Panc1 (cell line): ENCODE measurements around the gene CPM. TPM values are rescaled to one million over a fixed set of nuclear protein-coding genes. Genes with fewer than 3 reads are reported as not detected.

Source experiments
- ATAC-seq: fragments of 200-7000 bp; cut with Tn5 transposase; 2 replicates; pipeline ENCODE4 v1.9.1; 2020; ENCODE audit warnings: mild to moderate bottlenecking, moderate library complexity
- BruUV-seq: library from RNA; stranded (reverse); fragments of 400-500 nt; replicated peaks from 2 replicates; lab custom pipeline; 2021; lab: Mats Ljungman, UMichigan
- CTCF ChIA-PET: fragments of 300-600 bp; sonication (Branson Sonifier 250); formaldehyde crosslinking; loops from one replicate; lab custom pipeline; 2022; ENCODE audit warnings: antibody characterized with exemption; lab: Charles Lee
- POLR2A ChIA-PET: fragments of 300-600 bp; sonication (Branson Sonifier 250); formaldehyde crosslinking; loops from one replicate; lab custom pipeline; 2022; ENCODE audit warnings: antibody characterized with exemption; lab: Charles Lee
- DNase-seq: peaks from one replicate; pipeline ENCODE4 v3.0.0-alpha.2; 2010; ENCODE audit warnings: low read depth, low spot score
- H3K27ac ChIP-seq: 2 replicates; pipeline ENCODE4 v1.5.1; 2011; ENCODE audit warnings: mild to moderate bottlenecking, low read length, inconsistent platforms
- H3K27me3 ChIP-seq: fragments of 200-500 bp; sonication (Bioruptor generic); 2 replicates; pipeline ENCODE4 v1.6.0; 2014; ENCODE audit warnings: low read length, inconsistent platforms; ENCODE audit not compliant: control insufficient read depth, insufficient read depth
- H3K36me3 ChIP-seq: fragments of 200-500 bp; sonication (Bioruptor generic); 2 replicates; pipeline ENCODE4 v1.5.1; 2014; ENCODE audit warnings: inconsistent platforms, mild to moderate bottlenecking, low read length, moderate library complexity; ENCODE audit not compliant: control insufficient read depth, insufficient read depth
- H3K4me1 ChIP-seq: 2 replicates; pipeline ENCODE4 v1.5.1; 2011; ENCODE audit warnings: inconsistent platforms, mild to moderate bottlenecking, low read length, moderate library complexity; ENCODE audit not compliant: control insufficient read depth, insufficient read depth
- H3K4me3 ChIP-seq, 2 experiments: 2 replicates each; pipeline ENCODE4 v1.5.1; 2011 to 2012; ENCODE audit warnings: low read depth in 2 of 2, low read length in 2 of 2, mild to moderate bottlenecking in 2 of 2, inconsistent platforms in 1 of 2, moderate library complexity in 1 of 2
- H3K9me3 ChIP-seq: fragments of 200-500 bp; sonication (Bioruptor generic); 2 replicates; pipeline ENCODE4 v1.5.1; 2014; ENCODE audit warnings: low read depth, mild to moderate bottlenecking, inconsistent platforms, low read length, moderate library complexity; ENCODE audit not compliant: control insufficient read depth, insufficient read depth
- CTCF ChIP-seq: fragments of 450-650 bp; IDR thresholded peaks from 2 replicates; pipeline ENCODE4 v1.5.1; 2017; ENCODE audit warnings: mild to moderate bottlenecking
- POLR2AphosphoS5 ChIP-seq: IDR thresholded peaks from 2 replicates; pipeline ENCODE4 v1.6.1; 2012; ENCODE audit warnings: mild to moderate bottlenecking, low read depth, low read length, moderate library complexity
- REST ChIP-seq, 2 experiments: IDR thresholded peaks; 2 replicates each; pipeline ENCODE4 v1.6.1; 2011 to 2012; ENCODE audit warnings: low read depth in 2 of 2, control low read depth in 1 of 2, low read length in 1 of 2, mild to moderate bottlenecking in 1 of 2, moderate library complexity in 1 of 2; ENCODE audit not compliant: insufficient read depth in 1 of 2
- SIN3A ChIP-seq: IDR thresholded peaks from 2 replicates; pipeline ENCODE4 v1.6.1; 2012; ENCODE audit warnings: low read depth, mild to moderate bottlenecking, low read length, moderate library complexity, borderline replicate concordance; ENCODE audit not compliant: insufficient read depth
- TCF7L2 ChIP-seq: IDR thresholded peaks from 2 replicates; pipeline ENCODE4 v1.6.1; 2011; ENCODE audit warnings: mild to moderate bottlenecking, low read depth, low read length, inconsistent platforms
- in situ Hi-C: cut with HindIII; loops from 2 replicates; pipeline ENCODE4 v1.10.0; 2016; ENCODE audit warnings: low sequenced_read_pairs, low pct_unique_long_range_greater_than_20kb
- intact Hi-C: fragments of 100-400 bp; cut with micrococcal nuclease; formaldehyde crosslinking; loops from one replicate; pipeline ENCODE4 v1.10.0; 2022; ENCODE audit not compliant: unreplicated experiment
- total RNA-seq: library from RNA; stranded (reverse); gene quantifications from one replicate; pipeline ENCODE4 v1.2.1, GENCODE V29; 2021; ENCODE audit not compliant: unreplicated experiment

Gene CPM
- total RNA-seq, 1 experiment from 2014 or later: 11.2 TPM

- no peaks in the 10 kb centered on the region for H3K9me3 ChIP-seq
- no peaks in the 10 kb centered on the region for H3K36me3 ChIP-seq
- no peak overlapping the region for H3K4me3 ChIP-seq
- intact Hi-C loops: no loop called here
- POLR2A ChIA-PET: no interaction called here
- DNase-seq: no peak
- CTCF ChIA-PET: no interaction called here
- TF ChIP-seq CTCF: no peak
- in situ Hi-C loops: no loop called here
- no peak overlapping the region for H3K27ac ChIP-seq
- BruUV-seq: no TSS peak
- ATAC-seq: no peak
- H3K27me3 ChIP-seq: no peaks in the 10 kb centered on the region
- no peaks in the 10 kb centered on the region for H3K4me1 ChIP-seq
These were observed 17.9 kb downstream of the CPM start for GRCh38 chr12:68915055-68915454.

- no peaks in the 10 kb centered on the region for H3K9me3 ChIP-seq
- no peak overlapping the region for H3K27ac ChIP-seq
- intact Hi-C loops: no loop called here
- ATAC-seq (no peak), DNase-seq (no peak)
- H3K4me3 ChIP-seq: no peak overlapping the region
- H3K36me3 ChIP-seq: no peaks in the 10 kb centered on the region
- H3K4me1 ChIP-seq: no peaks in the 10 kb centered on the region
- TF ChIP-seq TCF7L2: no peak
- TF ChIP-seq CTCF: no peak
- no peak for TF ChIP-seq REST (IDR thresholded peaks at IDR 0.05; ENCODE audit: insufficient read depth in 1 of 2, low read depth in 2 of 2, low read length in 1 of 2)
- no peak for TF ChIP-seq SIN3A
- no peak for TF ChIP-seq POLR2AphosphoS5
- no TSS peak for BruUV-seq
- in situ Hi-C loops: no loop called here
- ChIA-PET POLR2A (no interaction called here), CTCF (no interaction called here)
- H3K27me3 ChIP-seq: no peaks in the 10 kb centered on the region
These were observed 19.3 kb downstream of the CPM start for GRCh38 chr12:68913682-68914081.

- Histone ChIP-seq H3K27me3 (no peaks in the 10 kb centered on the region), H3K27ac (no peak overlapping the region), H3K9me3 (no peaks in the 10 kb centered on the region), H3K4me3 (no peak overlapping the region), H3K4me1 (no peaks in the 10 kb centered on the region), H3K36me3 (no peaks in the 10 kb centered on the region)
- BruUV-seq: no TSS peak
- DNase-seq (no peak), ATAC-seq (no peak)
- no peak for TF ChIP-seq SIN3A
- TF ChIP-seq REST (IDR thresholded peaks at IDR 0.05; ENCODE audit: insufficient read depth in 1 of 2, low read depth in 2 of 2, low read length in 1 of 2): no peak
- no peak for TF ChIP-seq TCF7L2
- TF ChIP-seq CTCF: no peak
- no peak for TF ChIP-seq POLR2AphosphoS5
- intact Hi-C loops (no loop called here), in situ Hi-C loops (no loop called here)
- ChIA-PET CTCF (no interaction called here), POLR2A (no interaction called here)
These were observed 20.1 kb downstream of the CPM start for GRCh38 chr12:68912916-68913315.
